HG02885 (cell line): ENCODE measurements around the gene MNAT1.

ENCODE experiments used
- ATAC-seq: cut with Tn5 transposase; IDR thresholded peaks from one replicate; pipeline ENCODE4 v1.9.1; 2021; ENCODE audit warnings: mild to moderate bottlenecking; ENCODE audit not compliant: unreplicated experiment, poor library complexity

Gene MNAT1

DNA sequence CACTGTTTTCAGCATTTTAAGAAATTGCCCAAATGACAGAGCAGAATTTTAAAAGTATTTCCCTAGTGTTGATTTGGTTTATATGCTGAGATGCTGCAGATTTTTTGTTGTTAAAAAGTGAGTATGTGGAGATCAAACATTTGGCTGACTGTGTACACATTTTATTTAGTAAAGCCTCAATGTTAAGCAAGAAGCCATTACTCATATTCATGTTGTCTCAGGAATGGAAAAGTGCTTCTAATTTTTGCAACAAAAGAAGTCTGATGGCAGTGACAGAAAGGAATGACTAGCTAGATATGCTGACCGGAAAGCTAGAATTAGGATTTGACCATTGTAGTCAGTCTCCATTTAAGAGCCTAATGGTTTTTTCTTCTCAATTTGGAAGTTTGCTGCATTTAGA is 269.0 kb downstream of the MNAT1 start:
- ATAC-seq = no peak

DNA sequence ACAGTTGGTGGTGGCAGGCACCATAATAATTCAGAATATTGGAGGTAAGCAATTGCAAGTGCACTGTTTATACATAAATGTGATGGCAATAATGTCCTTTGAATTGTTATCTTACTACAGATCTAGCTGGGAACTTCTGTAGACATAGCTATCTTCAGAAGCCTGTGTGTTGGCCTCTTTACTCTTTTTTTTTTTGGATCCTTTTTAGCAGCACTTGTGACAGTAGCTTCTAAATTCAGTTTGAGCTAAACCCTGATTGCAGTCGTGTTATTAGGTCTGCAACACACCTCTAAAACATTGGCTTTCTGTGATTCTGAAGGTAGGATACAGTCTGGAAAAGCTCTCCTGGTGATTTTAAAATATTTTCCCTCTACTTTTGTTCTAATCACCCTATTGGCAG is 285.0 kb downstream of the MNAT1 start:
- ATAC-seq = no peak
